ENCODE measurements around the gene ZCRB1.

ZCRB1 gene

GRCh38 chr12:42277396-42278127, 48.3 kb downstream of the ZCRB1 start:
- DNase-seq (ENCODE audit: low spot score): no peak

GRCh38 chr12:42275499-42275898, 50.4 kb downstream of the ZCRB1 start:
- no peak for DNase-seq (ENCODE audit: low spot score)

DNA sequence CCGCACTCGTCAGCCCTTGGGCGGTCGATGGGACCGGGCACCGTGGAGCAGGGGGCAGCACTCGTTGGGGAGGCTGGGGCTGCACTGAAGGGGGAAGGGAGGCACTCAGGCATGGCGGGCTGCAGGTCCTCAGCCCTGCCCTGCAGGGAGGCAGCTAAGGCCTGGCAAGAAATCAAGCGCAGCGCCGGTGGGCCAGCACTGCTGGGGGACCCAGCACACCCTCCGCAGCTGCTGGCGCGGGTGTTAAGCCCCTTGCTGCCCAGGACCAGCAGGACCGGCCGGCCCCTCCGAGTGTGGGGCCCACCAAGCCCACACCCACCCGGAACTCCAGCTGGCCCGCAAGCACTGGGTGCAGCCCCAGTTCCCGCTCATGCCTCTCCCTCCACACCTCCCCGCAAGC, 52.2 kb downstream of the ZCRB1 start:
- no peak for DNase-seq (ENCODE audit: low spot score)

DNA sequence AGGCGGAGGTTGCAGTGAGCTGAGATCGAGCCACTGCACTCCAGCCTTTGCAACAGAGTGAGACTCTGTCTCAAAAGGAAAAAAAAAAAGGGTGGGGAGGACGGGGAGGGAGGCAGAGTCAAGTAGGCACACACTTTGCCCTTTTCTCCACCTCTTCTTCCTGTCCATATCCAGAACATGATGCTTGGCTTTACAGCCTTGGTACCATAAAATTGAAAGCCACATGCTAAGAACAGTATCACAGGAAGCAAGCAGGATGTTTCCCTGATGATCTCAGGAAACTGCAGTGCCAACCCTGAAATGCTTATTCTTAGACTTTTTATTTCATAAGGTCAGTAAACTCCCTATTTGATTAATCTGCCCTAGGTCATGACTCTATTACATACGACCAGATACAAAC, 55.3 kb downstream of the ZCRB1 start:
- no peak for DNase-seq (ENCODE audit: low spot score)

DNA sequence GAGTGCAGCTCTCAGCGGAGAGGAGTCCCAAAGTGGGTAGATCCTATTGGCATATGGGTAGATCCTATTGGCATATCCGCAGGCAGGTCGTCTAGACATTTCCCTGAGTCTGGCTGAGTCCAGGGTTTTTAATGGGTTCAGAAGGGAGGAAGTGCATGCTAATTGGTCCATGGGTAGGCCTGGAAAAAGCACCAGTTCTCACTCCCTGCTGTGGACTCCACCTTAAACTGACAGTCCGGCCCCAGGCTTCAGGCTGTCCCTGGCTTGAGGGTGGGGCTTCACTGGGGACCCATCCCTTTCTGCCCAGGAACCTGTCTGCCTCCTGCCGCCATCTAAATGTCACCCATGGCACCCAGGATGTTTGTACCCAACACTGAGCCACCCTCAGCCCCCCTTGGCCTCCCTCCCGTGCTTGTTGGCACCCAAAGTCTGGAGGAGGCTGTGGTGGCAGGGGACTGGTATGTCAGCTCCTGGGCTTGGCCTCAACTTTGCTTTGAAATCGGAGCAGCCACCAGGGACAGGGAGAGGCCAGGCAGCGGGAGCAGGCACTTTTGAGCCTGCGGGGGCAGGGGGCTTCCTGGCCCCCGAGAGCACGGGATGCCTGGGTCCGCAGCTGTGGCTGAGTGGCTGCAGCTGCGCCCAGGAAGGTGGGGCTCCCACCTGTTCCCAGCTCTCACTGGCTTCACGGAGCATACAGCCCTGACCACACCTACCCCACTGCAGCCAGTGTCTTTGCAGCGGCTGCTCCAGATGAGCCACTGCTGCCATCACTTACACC, 58.3 kb downstream of the ZCRB1 start:
- DNase-seq (ENCODE audit: low spot score): no peak

GRCh38 chr12:42266579-42267230, 59.2 kb downstream of the ZCRB1 start:
- DNase-seq (ENCODE audit: low spot score): no peak

- DNase-seq (ENCODE audit: low spot score): no peak
Measured at GRCh38 chr12:42262271-42262670, 63.6 kb downstream of the ZCRB1 start.

Measured in LoVo (cell line).